Liver (tissue), 9 donors: ENCODE measurements around the gene PGLYRP2. TPM values are rescaled to one million over a fixed set of nuclear protein-coding genes. Genes with fewer than 3 reads are reported as not detected.
"Not testable (repeated sequence)": the region's sequence is repeated elsewhere in the genome, so short reads cannot be mapped to it uniquely, and the experiment has no call there.

Experiments used
- DNase-seq: peaks from one replicate; pipeline ENCODE4 v3.0.0-alpha.2; 2017; ENCODE audit warnings: low spot score
- H3K27ac ChIP-seq, 2 donors: one replicate each; pipeline ENCODE4 v1.7.0; 2013; ENCODE audit warnings: inconsistent platforms in 2 of 2, low read length in 2 of 2, control low read depth in 1 of 2, low read depth in 1 of 2, mild to moderate bottlenecking in 1 of 2
- H3K27me3 ChIP-seq, 4 donors: one replicate each; pipeline versions ENCODE4 v1.6.1 to v1.7.0; 2013; ENCODE audit warnings: low read length in 3 of 4, inconsistent platforms in 1 of 4, mild to moderate bottlenecking in 1 of 4, moderate library complexity in 1 of 4; ENCODE audit not compliant: control insufficient read depth in 4 of 4, insufficient read depth in 4 of 4
- H3K36me3 ChIP-seq, 4 donors: one replicate each; pipeline versions ENCODE4 v1.6.1 to v1.7.0; 2013; ENCODE audit warnings: low read length in 3 of 4, mild to moderate bottlenecking in 3 of 4, low read depth in 1 of 4, moderate library complexity in 1 of 4; ENCODE audit not compliant: control insufficient read depth in 4 of 4, insufficient read depth in 3 of 4
- H3K4me1 ChIP-seq, 4 donors: one replicate each; pipeline versions ENCODE4 v1.6.1 to v1.7.0; 2013; ENCODE audit warnings: low read length in 3 of 4, mild to moderate bottlenecking in 3 of 4, moderate library complexity in 1 of 4; ENCODE audit not compliant: control insufficient read depth in 4 of 4, insufficient read depth in 4 of 4
- H3K4me3 ChIP-seq, 3 donors: one replicate each; pipeline versions ENCODE4 v1.6.1 to v1.7.0; 2013; ENCODE audit warnings: low read length in 3 of 3, control low read depth in 1 of 3, low read depth in 1 of 3, mild to moderate bottlenecking in 1 of 3
- H3K9ac ChIP-seq, 2 donors: one replicate each; pipeline ENCODE4 v1.7.0; 2013; ENCODE audit warnings: low read length in 2 of 2, mild to moderate bottlenecking in 2 of 2, moderate library complexity in 2 of 2, control low read depth in 1 of 2, low read depth in 1 of 2
- H3K9me3 ChIP-seq, 4 donors: one replicate each; pipeline versions ENCODE4 v1.6.1 to v1.7.0; 2013; ENCODE audit warnings: low read length in 3 of 4; ENCODE audit not compliant: control insufficient read depth in 4 of 4
- CTCF ChIP-seq: fragments of 150-350 bp; IDR thresholded peaks from 2 replicates; pipeline ENCODE4 v1.5.1; 2017; ENCODE audit warnings: improper control_type of control experiment, low read depth, low read length; ENCODE audit not compliant: missing input control
- EGR1 ChIP-seq, 2 donors: IDR thresholded peaks; 2 replicates each; pipeline ENCODE4 v1.6.1; 2016 to 2018; ENCODE audit warnings: antibody characterized with exemption in 2 of 2, low read depth in 2 of 2
- FOXA1 ChIP-seq: IDR thresholded peaks from 2 replicates; pipeline ENCODE4 v1.6.1; 2016; ENCODE audit warnings: antibody characterized with exemption
- FOXA2 ChIP-seq: IDR thresholded peaks from 2 replicates; pipeline ENCODE4 v1.6.1; 2016; ENCODE audit warnings: antibody characterized with exemption
- GABPA ChIP-seq, 2 donors: IDR thresholded peaks in 1 of 2; conservative IDR thresholded peaks in 1 of 2; 2 replicates each; pipeline ENCODE4 v1.6.1; 2016; ENCODE audit warnings: antibody characterized with exemption in 2 of 2, mild to moderate bottlenecking in 1 of 2, moderate library complexity in 1 of 2
- HNF4A ChIP-seq, 2 donors: conservative IDR thresholded peaks; 2 replicates each; pipeline ENCODE4 v1.6.1; 2016; ENCODE audit warnings: antibody characterized with exemption in 2 of 2, mild to moderate bottlenecking in 2 of 2
- HNF4G ChIP-seq: IDR thresholded peaks from 2 replicates; pipeline ENCODE4 v1.6.1; 2016; ENCODE audit warnings: antibody characterized with exemption
- JUND ChIP-seq, 2 donors: IDR thresholded peaks; 2 replicates each; pipeline ENCODE4 v1.6.1; 2016; ENCODE audit warnings: antibody characterized with exemption in 2 of 2
- MAX ChIP-seq: IDR thresholded peaks from 2 replicates; pipeline ENCODE4 v1.6.1; 2016; ENCODE audit warnings: antibody characterized with exemption
- NR2F2 ChIP-seq: IDR thresholded peaks from 2 replicates; pipeline ENCODE4 v1.6.1; 2016; ENCODE audit warnings: antibody characterized with exemption
- RAD21 ChIP-seq, 2 donors: IDR thresholded peaks; 2 replicates each; pipeline ENCODE4 v1.6.1; 2016; ENCODE audit warnings: antibody characterized with exemption in 2 of 2, mild to moderate bottlenecking in 2 of 2
- REST ChIP-seq: IDR thresholded peaks from 2 replicates; pipeline ENCODE4 v1.6.1; 2016; ENCODE audit warnings: antibody characterized with exemption, mild to moderate bottlenecking
- RXRA ChIP-seq, 2 donors: IDR thresholded peaks; 2 replicates each; pipeline ENCODE4 v1.6.1; 2017 to 2018; ENCODE audit warnings: antibody characterized with exemption in 2 of 2, mild to moderate bottlenecking in 1 of 2
- SP1 ChIP-seq: IDR thresholded peaks from 2 replicates; pipeline ENCODE4 v1.6.1; 2018; ENCODE audit warnings: antibody characterized with exemption, mild to moderate bottlenecking
- YY1 ChIP-seq: IDR thresholded peaks from 2 replicates; pipeline ENCODE4 v1.6.1; 2016; ENCODE audit warnings: antibody characterized with exemption, mild to moderate bottlenecking
- ZBTB33 ChIP-seq: IDR thresholded peaks from 2 replicates; pipeline ENCODE4 v1.6.1; 2016; ENCODE audit warnings: antibody characterized with exemption
- WGBS: extraction: QIAGEN DNeasy Blood & Tissue Kit; methylation state at CpG from one replicate; pipeline ENCODE4 v1.1.7; 2013; 5-methylcytosine and 5-hydroxymethylcytosine counted together
- polyA plus RNA-seq, 2 donors: library from polyadenylated mRNA; stranded (reverse) in 1 of 2; unstranded in 1 of 2; fragments of 200-250 nt in 1 of 2; fragments of >200 nt in 1 of 2; fragmentation: Nextera tagmentation in 1 of 2; extraction: Ambion mirVana in 1 of 2; gene quantifications; one replicate each; pipeline versions ENCODE4 v1.2.1 to v1.2.3, GENCODE V29; 2013 to 2015
- total RNA-seq, 2 donors: library from RNA; depleted of rRNA; stranded (reverse); fragments of >200 nt; gene quantifications; one replicate each; pipeline ENCODE4 v1.2.3, GENCODE V29; 2014
- donor health status: healthy.
- donor health status: healthy.
- donor health status: healthy.
- donor health status: healthy.
- donor health status: healthy.

The PGLYRP2 gene
- total and polyA plus RNA-seq, 4 donors: 9.9 to 134 (median 92.4) TPM

- peaks cover 0 to 2% (median 0%) of the 10 kb centered on the region in 4 donors for H3K9me3 ChIP-seq
- 94% methylated on average over 4 of the region's 4 CpGs for WGBS
- no peak for TF ChIP-seq YY1
- TF ChIP-seq FOXA1: no peak
- no peak for TF ChIP-seq SP1
- no peaks in the 10 kb centered on the region for H3K4me1 ChIP-seq
- H3K36me3 ChIP-seq: no peaks in the 10 kb centered on the region
- no peak overlapping the region for H3K27ac ChIP-seq
- no peaks in the 10 kb centered on the region for H3K27me3 ChIP-seq
- no peak for DNase-seq
- H3K9ac ChIP-seq: no peak overlapping the region
- H3K4me3 ChIP-seq: no peak overlapping the region
Observed at GRCh38 chr19:15487038-15487437, 7.7 kb upstream of the PGLYRP2 start.

- DNase-seq, H3K9ac ChIP-seq, H3K4me3 ChIP-seq, H3K27me3 ChIP-seq, H3K9me3 ChIP-seq, H3K36me3 ChIP-seq, H3K4me1 ChIP-seq, H3K27ac ChIP-seq: not testable (repeated sequence)
- WGBS: 90% methylated on average over 5 of the region's 5 CpGs
Observed at GRCh38 chr19:15485768-15486167, 6.5 kb upstream of the PGLYRP2 start.

- H3K9ac ChIP-seq, H3K27ac ChIP-seq, H3K27me3 ChIP-seq, DNase-seq, H3K4me3 ChIP-seq, H3K9me3 ChIP-seq, H3K36me3 ChIP-seq: not testable (repeated sequence)
- H3K4me1 ChIP-seq: peaks cover 4 to 39% (median 31%) of the 10 kb centered on the region in 4 donors
- 96% methylated on average over 7 of the region's 7 CpGs for WGBS
Observed at GRCh38 chr19:15480996-15481395, 1.7 kb upstream of the PGLYRP2 start.

- Histone ChIP-seq H3K27ac (no peak overlapping the region), H3K4me1 (peaks cover 4 to 53% (median 43%) of the 10 kb centered on the region in 4 donors), H3K9ac (no peak overlapping the region), H3K36me3 (peaks cover 0 to 3% (median under 1%) of the 10 kb centered on the region in 4 donors), H3K4me3 (no peak overlapping the region), H3K9me3 (no peaks in the 10 kb centered on the region), H3K27me3 (no peaks in the 10 kb centered on the region)
- TF ChIP-seq EGR1 (IDR thresholded peaks at IDR 0.05; ENCODE audit: low read depth in 2 of 2) (no peak), FOXA2 (no peak), CTCF (no peak), GABPA (IDR thresholded peaks at IDR 0.05 in 1 of 2, conservative IDR thresholded peaks at IDR 0.05 in 1 of 2) (no peak), RXRA (IDR thresholded peaks at IDR 0.05) (no peak), MAX (no peak), JUND (IDR thresholded peaks at IDR 0.05) (no peak), YY1 (no peak), HNF4G (no peak), NR2F2 (no peak), SP1 (no peak), RAD21 (IDR thresholded peaks at IDR 0.05) (no peak), HNF4A (conservative IDR thresholded peaks at IDR 0.05) (no peak), REST (no peak), ZBTB33 (no peak)
- WGBS: 53% methylated on average over 5 of the region's 5 CpGs
- no peak for DNase-seq
Observed at GRCh38 chr19:15476325-15476724, 3.0 kb downstream of the PGLYRP2 start.
